NOMO-1 treated with DMSO at 0.1 percent for 48 hours (cell line): ENCODE results near the gene ABRAXAS1.
A peak's percentile ranks its signal among the peaks of the same experiment; 100 is the strongest.
"Not testable (repeated sequence)": the region's sequence is repeated elsewhere in the genome, so short reads cannot be mapped to it uniquely, and the experiment has no call there.

Experiments
- DNase-seq: peaks from one replicate; lab custom pipeline; 2025; ENCODE audit not compliant: unreplicated experiment; lab: John Stamatoyannopoulos, UW

ABRAXAS1 gene

DNA sequence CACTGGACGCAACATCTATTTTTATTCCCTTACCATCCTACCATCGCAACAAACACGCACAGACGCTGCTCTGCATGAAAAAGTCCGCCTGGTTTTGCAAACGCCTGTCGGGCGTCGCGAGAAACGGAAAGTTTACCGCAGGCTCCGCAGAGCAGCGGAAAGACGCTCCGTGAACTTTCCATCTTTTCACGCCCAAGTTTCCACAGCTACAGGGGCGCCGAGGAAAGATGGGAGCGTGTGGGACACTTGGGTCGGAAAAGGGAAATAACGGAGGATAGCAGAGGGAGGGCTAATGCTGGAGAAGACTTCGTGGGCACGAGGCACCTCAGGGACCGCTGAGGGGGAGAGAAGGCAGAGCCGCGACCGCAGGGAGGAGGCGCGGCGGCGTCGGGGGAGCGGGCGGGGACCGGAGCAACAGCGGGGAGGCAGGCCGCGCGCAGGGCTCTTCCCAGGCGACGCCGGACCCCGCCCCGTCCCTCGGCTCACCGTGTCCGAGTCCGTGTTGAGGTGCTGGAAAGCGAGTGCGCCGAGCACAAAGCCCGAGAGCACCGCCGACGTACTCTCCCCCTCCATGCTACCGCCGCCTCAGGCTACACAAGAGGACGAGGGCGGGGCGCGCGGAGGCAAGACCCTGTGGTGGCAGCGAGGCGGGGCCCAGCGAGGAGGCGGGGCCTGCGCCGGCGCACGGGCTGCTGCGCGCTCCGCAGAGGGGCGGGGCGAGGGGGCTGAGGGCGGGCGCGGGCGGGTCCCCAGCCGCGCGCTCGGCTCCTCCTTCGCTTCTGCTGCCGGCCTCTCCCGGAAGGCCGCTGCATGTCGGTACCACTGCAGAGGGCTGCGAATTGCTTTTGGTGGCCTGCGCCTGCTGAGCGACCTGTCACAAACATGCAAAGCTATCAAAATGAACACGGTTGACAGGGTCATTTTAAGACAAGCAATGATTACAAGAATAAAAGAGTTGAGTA is at the start of gene ABRAXAS1:
TSS of gene ABRAXAS1 (minus strand) at position 601 of the 962 bp plus-strand sequence. CDS start at position 573, 28 bp downstream.
- peak; percentile 91 for DNase-seq

DNA sequence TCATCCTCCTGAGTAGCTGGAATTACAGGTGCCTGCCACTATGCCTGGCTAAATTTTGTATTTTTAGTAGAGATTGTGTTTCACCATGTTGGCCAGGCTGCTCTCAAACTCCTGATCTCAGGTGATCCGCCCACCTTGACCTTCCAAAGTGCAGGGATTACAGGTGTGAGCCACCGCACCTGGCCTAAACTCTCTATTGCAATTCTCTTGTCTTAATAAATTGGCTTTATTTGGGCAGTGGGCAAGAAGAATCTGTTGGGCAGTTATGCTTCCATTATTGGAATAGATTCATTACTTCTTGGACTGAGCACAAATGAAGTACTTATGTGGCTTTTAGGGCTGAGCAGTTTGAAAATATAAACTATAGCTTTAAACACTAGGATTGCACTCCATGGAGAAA is 42.8 kb upstream of the ABRAXAS1 start:
- DNase-seq: no peak

DNA sequence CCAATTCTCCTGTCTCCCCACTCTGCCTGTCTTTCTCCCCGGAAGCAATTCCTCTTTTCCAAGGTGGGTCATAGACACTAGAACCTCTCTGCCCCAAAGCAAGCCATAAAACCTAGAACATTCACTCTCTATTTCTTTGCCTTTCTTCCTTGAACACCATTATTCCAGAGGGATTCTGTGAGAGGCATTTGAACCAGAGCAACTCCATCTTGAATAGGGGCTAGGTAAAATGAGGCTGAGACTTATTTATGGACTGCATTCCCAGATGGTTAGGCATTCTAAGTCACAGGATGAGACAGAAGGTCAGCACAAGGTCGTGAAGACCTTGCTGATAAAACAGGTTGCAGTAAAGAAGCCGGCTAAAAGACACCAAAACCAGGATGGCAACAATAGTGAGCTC is 37.3 kb upstream of the ABRAXAS1 start:
- no peak for DNase-seq

GRCh38 chr4:83516042-83516772 is 31.3 kb upstream of the ABRAXAS1 start:
- DNase-seq: no peak

DNA sequence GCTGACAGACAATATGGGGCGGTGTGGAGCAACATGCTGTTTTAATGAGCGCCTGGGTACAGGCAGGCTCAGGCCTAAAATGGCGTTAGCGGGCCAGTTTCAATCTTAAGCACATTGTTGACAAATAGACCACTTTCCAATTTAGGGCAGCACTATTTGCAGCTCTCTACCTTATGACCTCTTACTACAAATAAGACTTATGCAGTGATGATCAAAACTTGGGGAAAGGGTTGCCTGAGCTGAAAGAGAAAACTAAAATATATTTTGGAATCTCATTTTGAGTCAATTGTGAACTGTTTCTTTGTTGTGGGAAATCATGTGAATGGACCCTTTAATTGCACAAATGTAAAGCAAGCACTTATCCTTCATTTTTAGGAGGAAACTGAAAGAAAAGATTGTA is 25.5 kb upstream of the ABRAXAS1 start:
- no peak for DNase-seq

GRCh38 chr4:83509156-83509585 is 24.3 kb upstream of the ABRAXAS1 start:
- DNase-seq: peak; percentile 54

GRCh38 chr4:83504996-83505395 is 20.1 kb upstream of the ABRAXAS1 start:
- no peak for DNase-seq

DNA sequence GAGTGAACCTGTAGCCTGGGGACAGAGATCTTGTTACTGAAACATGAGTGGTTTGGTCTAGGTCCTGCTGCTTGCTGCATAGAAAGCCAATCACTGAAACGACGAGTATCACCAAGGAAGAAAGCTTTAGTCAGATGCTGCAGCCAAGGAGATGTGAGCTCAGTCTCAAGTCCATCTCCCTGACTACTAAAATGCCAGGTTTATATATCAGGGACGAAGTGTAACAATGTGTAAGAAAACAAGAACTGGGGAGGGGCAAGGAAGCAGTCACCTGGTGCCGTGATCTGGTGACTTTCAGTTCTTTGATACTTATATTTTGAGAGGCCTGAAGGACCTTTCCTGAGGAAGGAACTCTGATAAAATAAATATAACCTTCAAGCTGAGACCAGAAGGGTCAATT is 19.6 kb upstream of the ABRAXAS1 start:
- DNase-seq: no peak

DNA sequence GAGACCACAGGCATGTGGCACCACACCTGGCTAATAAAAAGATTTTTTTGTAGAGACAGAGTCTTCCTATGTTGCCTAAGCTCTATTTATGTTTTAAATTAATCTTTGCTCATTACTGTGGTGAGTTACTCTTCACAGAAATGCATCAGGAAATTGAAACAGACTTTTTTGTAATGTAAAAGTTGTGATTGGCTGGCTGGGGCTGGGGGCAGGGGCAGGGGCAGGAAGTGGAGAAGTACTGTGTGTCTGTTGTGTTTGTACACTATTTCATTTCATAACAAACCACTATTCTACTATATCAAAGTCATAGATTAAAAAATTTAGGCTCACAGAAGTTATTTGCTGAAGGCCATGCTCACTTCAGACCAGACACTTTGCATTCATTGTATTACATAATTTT is 19.1 kb upstream of the ABRAXAS1 start:
- no peak for DNase-seq

GRCh38 chr4:83501671-83502070 is 16.8 kb upstream of the ABRAXAS1 start:
- not testable (repeated sequence) for DNase-seq

- DNase-seq: no peak
Measured at GRCh38 chr4:83498187-83498586, 13.3 kb upstream of the ABRAXAS1 start.

- not testable (repeated sequence) for DNase-seq
Measured at GRCh38 chr4:83496085-83496917, 11.4 kb upstream of the ABRAXAS1 start.

- DNase-seq: no peak
Measured at GRCh38 chr4:83490876-83491450, 6.1 kb upstream of the ABRAXAS1 start.

GRCh38 chr4:83489711-83490326 is 4.9 kb upstream of the ABRAXAS1 start:
- DNase-seq: no peak

GRCh38 chr4:83486457-83487129 is 1.7 kb upstream of the ABRAXAS1 start:
- DNase-seq: no peak

DNA sequence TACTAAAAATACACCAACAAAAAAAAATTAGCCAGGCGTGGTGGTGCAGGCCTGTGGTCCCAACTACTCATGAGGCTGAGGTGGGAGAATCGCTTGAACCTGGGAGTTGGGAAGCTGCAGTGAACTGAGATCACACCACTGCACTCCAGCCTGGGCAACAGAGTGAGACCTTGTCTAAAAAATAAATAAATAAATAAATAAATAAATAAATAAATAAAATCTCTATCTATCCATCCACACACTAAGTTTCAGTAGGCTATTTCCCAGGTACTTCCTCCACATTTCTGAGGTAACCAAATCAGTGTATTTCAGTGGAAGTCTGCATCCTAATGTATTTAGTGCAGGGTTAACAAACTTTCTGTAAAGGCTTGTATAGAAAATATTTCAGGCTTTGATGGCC is 10.9 kb downstream of the ABRAXAS1 start:
- DNase-seq: no peak

DNA sequence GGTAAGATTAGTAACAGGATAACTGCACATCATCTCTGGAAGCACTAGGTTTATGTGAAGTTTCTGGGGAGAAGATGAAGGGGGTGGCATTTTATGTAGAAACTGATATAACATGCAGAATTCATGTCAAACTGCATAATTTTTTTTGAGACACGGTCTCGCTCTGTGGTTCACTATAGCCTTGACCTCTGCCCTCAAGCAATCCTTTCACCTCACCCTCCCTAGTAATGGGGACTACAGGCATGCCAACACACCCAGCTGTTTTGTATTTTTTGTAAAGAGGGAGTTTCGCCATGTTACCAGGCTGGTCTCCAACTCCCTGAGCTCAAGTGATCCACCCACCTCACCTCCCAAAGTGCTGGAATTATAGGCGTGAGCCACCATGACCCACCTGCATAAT is 11.5 kb downstream of the ABRAXAS1 start:
- DNase-seq: no peak

- DNase-seq: no peak
Measured at GRCh38 chr4:83456184-83456501, 28.8 kb downstream of the ABRAXAS1 start.

DNA sequence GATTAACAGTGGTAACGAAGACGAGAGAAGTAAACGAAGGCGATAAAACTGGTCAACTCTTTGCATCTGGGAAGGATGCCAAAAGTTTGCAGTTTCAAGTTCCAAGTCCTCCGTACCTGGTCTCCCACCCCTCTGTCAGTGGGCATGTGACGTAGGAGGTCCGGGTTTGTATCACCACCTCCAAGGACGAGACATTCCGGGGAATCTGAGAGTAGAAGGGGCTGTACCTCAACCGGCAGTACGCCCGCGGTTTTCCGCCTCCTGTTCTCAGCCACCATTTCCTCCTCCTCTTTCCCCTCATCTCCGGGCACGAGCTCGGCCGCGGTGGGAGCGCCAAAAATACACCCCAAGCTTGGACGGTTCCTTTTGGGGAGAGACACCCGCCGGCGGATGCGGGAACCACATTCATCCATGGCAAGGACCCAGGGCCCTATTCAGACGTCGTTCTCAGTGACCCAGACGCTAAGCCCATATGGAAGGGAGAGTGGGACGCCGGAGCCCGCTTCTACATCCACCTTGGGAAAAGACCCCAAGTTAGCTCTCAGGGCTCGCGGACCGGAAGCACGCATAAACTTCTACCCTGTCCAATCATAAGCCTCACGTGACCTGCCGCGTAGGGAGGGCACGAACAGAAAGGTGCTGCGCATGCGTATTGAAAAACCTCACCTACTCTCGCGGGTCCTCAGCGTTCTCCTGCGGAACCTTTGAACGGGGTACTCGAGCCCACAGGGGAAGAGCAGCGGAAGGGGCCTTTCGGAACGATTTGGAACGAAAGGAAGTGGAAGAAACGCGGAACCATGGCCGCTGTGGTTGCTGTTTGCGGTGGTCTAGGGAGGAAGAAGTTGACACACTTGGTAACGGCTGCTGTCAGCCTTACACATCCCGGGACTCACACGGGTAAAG is 29.4 kb downstream of the ABRAXAS1 start, which contains the start of the genes HELQ and MRPS18C:
TSS of gene HELQ (minus strand) at position 543 of the 903 bp plus-strand sequence. CDS start at position 413, 130 bp downstream.
TSS of gene MRPS18C (plus strand) at position 778 of the 903 bp plus-strand sequence. CDS start at position 798, 20 bp downstream.
- DNase-seq: peak; percentile 99
